ENCODE measurements around the gene UNC5A. TPM values are rescaled to one million over a fixed set of nuclear protein-coding genes. Genes with fewer than 3 reads are reported as not detected.

UNC5A gene
- total RNA-seq, 1 experiment from 2014 or later: 10.1 TPM

- H3K79me2 ChIP-seq (ENCODE audit: insufficient read depth, low read length): no peaks in the 10 kb centered on the region
- no peaks in the 10 kb centered on the region for H3K36me3 ChIP-seq (ENCODE audit: control insufficient read depth in 1 of 2, insufficient read depth in 2 of 2, low read length in 2 of 2)
- BruUV-seq (replicated peaks): no TSS peak
- no peak for TF ChIP-seq EGR1 (IDR thresholded peaks at IDR 0.05; ENCODE audit: low read depth)
- TF ChIP-seq MAX (IDR thresholded peaks at IDR 0.05): no peak
- no peak for TF ChIP-seq RAD21 (IDR thresholded peaks at IDR 0.05; ENCODE audit: low read depth)
- no peak for TF ChIP-seq EZH2 (IDR thresholded peaks at IDR 0.05)
- no peak for TF ChIP-seq SRF (IDR thresholded peaks at IDR 0.05; ENCODE audit: low read depth)
- TF ChIP-seq ATF3 (IDR thresholded peaks at IDR 0.05): no peak
- no peak for TF ChIP-seq CEBPB (IDR thresholded peaks at IDR 0.05; ENCODE audit: low read depth)
- H3K4me2 ChIP-seq (ENCODE audit: low read length): no peak overlapping the region
- ChIA-PET POLR2A (no interaction called here), RAD21 (ENCODE audit: low non-redundant PET in 1 of 2, low total read pairs in 2 of 2, uncharacterized antibody in 2 of 2, unreplicated experiment in 2 of 2) (no interaction called here), CTCF (interaction anchor here (1.0 kb wide), 1 partner anchor 8 kb away, joined by 3 read pairs; no protein-coding TSS in a partner anchor)
- no peaks in the 10 kb centered on the region for H4K20me1 ChIP-seq (ENCODE audit: insufficient read depth)
- peaks cover 31 to 40% of the 10 kb centered on the region in 2 experiments for H3K4me1 ChIP-seq (ENCODE audit: control insufficient read depth in 1 of 2, insufficient read depth in 2 of 2, low read length in 2 of 2)
- no peak overlapping the region for H3K4me3 ChIP-seq (replicated peaks in 1 of 2; ENCODE audit: low read depth in 1 of 2, low read length in 2 of 2)
- ATAC-seq (no peak), DNase-seq (ENCODE audit: low read depth, low spot score) (no peak)
- no peak overlapping the region for H2AFZ ChIP-seq (ENCODE audit: low read depth, low read length, poor library complexity, severe bottlenecking)
- no peaks in the 10 kb centered on the region for H3K9me3 ChIP-seq (ENCODE audit: control insufficient read depth in 1 of 2, insufficient read depth in 1 of 2, low read depth in 1 of 2, low read length in 2 of 2)
- no peaks in the 10 kb centered on the region for H3K27me3 ChIP-seq (ENCODE audit: insufficient read depth, low read length)
- no peak overlapping the region for H3K9ac ChIP-seq (ENCODE audit: low read length)
- intact Hi-C loops (cut with micrococcal nuclease): no loop called here
- no peaks in the 10 kb centered on the region for H3K9me2 ChIP-seq (ENCODE audit: insufficient read depth)
- H3K27ac ChIP-seq (ENCODE audit: low read depth, low read length): no peak overlapping the region
Measured at GRCh38 chr5:176825234-176825633, 14.9 kb downstream of the UNC5A start.

GRCh38 chr5:176825957-176826356 is 15.6 kb downstream of the UNC5A start:
- no peaks in the 10 kb centered on the region for H4K20me1 ChIP-seq (ENCODE audit: insufficient read depth)
- peaks cover 30 to 34% of the 10 kb centered on the region in 2 experiments for H3K4me1 ChIP-seq (ENCODE audit: control insufficient read depth in 1 of 2, insufficient read depth in 2 of 2, low read length in 2 of 2)
- RAD21 ChIA-PET (ENCODE audit: low non-redundant PET in 1 of 2, low total read pairs in 2 of 2, uncharacterized antibody in 2 of 2, unreplicated experiment in 2 of 2): no interaction called here
- H3K36me3 ChIP-seq (ENCODE audit: control insufficient read depth in 1 of 2, insufficient read depth in 2 of 2, low read length in 2 of 2): no peaks in the 10 kb centered on the region
- H3K9me2 ChIP-seq (ENCODE audit: insufficient read depth): no peaks in the 10 kb centered on the region
- no TSS peak for BruUV-seq (replicated peaks)
- intact Hi-C loops (cut with micrococcal nuclease): no loop called here
- H3K9me3 ChIP-seq (ENCODE audit: control insufficient read depth in 1 of 2, insufficient read depth in 1 of 2, low read depth in 1 of 2, low read length in 2 of 2): no peaks in the 10 kb centered on the region
- no peak for ATAC-seq
- POLR2A ChIA-PET: no interaction called here
- H3K79me2 ChIP-seq (ENCODE audit: insufficient read depth, low read length): no peaks in the 10 kb centered on the region
- no peak overlapping the region for H3K4me2 ChIP-seq (ENCODE audit: low read length)
- DNase-seq (ENCODE audit: low read depth, low spot score): no peak
- no peak overlapping the region for H2AFZ ChIP-seq (ENCODE audit: low read depth, low read length, poor library complexity, severe bottlenecking)
- no peak overlapping the region for H3K27ac ChIP-seq (ENCODE audit: low read depth, low read length)
- H3K27me3 ChIP-seq (ENCODE audit: insufficient read depth, low read length): no peaks in the 10 kb centered on the region
- CTCF ChIA-PET: interaction anchor here (1.0 kb wide), 1 partner anchor 9 kb away, joined by 3 read pairs; no protein-coding TSS in a partner anchor
- H3K9ac ChIP-seq (ENCODE audit: low read length): no peak overlapping the region
- no peak overlapping the region for H3K4me3 ChIP-seq (replicated peaks in 1 of 2; ENCODE audit: low read depth in 1 of 2, low read length in 2 of 2)
- TF ChIP-seq REST (IDR thresholded peaks at IDR 0.05; ENCODE audit: low read depth) (no peak), ELF1 (IDR thresholded peaks at IDR 0.05; ENCODE audit: borderline replicate concordance, low read depth) (no peak), SP1 (IDR thresholded peaks at IDR 0.05; ENCODE audit: low read depth) (no peak), CTCF (IDR thresholded peaks at IDR 0.05 in 2 of 3, conservative IDR thresholded peaks at IDR 0.05 in 1 of 3; ENCODE audit: borderline replicate concordance in 1 of 3, insufficient read depth in 1 of 3, low read depth in 2 of 3, low read length in 2 of 3) (no peak), MAX (IDR thresholded peaks at IDR 0.05) (no peak), SIN3A (IDR thresholded peaks at IDR 0.05; ENCODE audit: low read depth) (no peak), ATF3 (IDR thresholded peaks at IDR 0.05) (no peak), CBX3 (IDR thresholded peaks at IDR 0.05; ENCODE audit: low read depth) (no peak), EZH2 (IDR thresholded peaks at IDR 0.05) (no peak)
